HG03354 (cell line): ENCODE data around the gene MIB1.

ENCODE experiments used
- ATAC-seq: cut with Tn5 transposase; IDR thresholded peaks from one replicate; pipeline ENCODE4 v1.9.1; 2021; ENCODE audit warnings: mild to moderate bottlenecking; ENCODE audit not compliant: unreplicated experiment, poor library complexity, severe bottlenecking

The MIB1 gene

DNA sequence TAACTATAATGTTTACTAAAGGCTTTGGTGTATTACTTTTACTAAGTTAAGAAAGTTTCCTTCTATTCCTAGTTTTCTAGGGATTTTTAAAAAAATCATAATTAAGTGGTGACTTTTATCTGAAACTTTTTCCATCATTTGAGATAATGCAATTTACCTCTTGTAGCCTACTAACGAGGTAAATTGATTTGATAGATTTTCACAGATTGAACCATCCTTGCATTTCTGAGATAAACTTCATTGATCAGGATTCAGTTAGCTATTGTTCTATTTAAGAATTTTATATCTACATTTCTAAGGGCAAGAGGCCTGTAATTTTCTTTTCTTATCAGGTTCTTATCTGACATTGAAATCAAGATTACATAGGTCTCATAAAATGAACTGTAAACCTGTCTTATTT lies 178.1 kb downstream of the MIB1 start:
- no peak for ATAC-seq
